Lung (tissue), 12 donors: ENCODE results near the gene BAD. TPM values are rescaled to one million over a fixed set of nuclear protein-coding genes. Genes with fewer than 3 reads are reported as not detected.

Source experiments
- ATAC-seq: fragments of 200-7000 bp; cut with Tn5 transposase; one replicate; pipeline ENCODE4 v1.9.1; 2020; ENCODE audit warnings: moderate number of reproducible peaks; ENCODE audit not compliant: insufficient read depth, low FRiP score
- DNase-seq, 3 donors: peaks; one replicate each; pipeline ENCODE4 v3.0.0-alpha.2; 2013 to 2017
- H3K27ac ChIP-seq, 2 donors: one replicate each; pipeline ENCODE4 v1.5.1; 2013; ENCODE audit warnings: mild to moderate bottlenecking in 2 of 2, moderate library complexity in 2 of 2, control low read depth in 1 of 2, inconsistent platforms in 1 of 2, low read depth in 1 of 2, low read length in 1 of 2
- H3K27me3 ChIP-seq, 3 donors: one replicate each; pipeline ENCODE4 v1.5.1; 2013; ENCODE audit warnings: low read length in 2 of 3; ENCODE audit not compliant: control insufficient read depth in 3 of 3, insufficient read depth in 3 of 3
- H3K36me3 ChIP-seq, 4 donors: one replicate each; pipeline ENCODE4 v1.5.1; 2013; ENCODE audit warnings: low read length in 4 of 4, mild to moderate bottlenecking in 1 of 4, moderate library complexity in 1 of 4; ENCODE audit not compliant: control insufficient read depth in 4 of 4, insufficient read depth in 4 of 4
- H3K4me1 ChIP-seq, 5 donors: one replicate each; pipeline ENCODE4 v1.5.1; 2013; ENCODE audit warnings: low read length in 5 of 5, mild to moderate bottlenecking in 2 of 5, moderate library complexity in 1 of 5; ENCODE audit not compliant: control insufficient read depth in 5 of 5, insufficient read depth in 5 of 5
- H3K4me3 ChIP-seq: one replicate; pipeline ENCODE4 v1.5.1; 2013; ENCODE audit warnings: mild to moderate bottlenecking, control low read depth, moderate library complexity
- H3K9ac ChIP-seq, 2 donors: one replicate each; pipeline ENCODE4 v1.5.1; 2013; ENCODE audit warnings: low read length in 2 of 2, control low read depth in 1 of 2; ENCODE audit not compliant: insufficient read depth in 1 of 2
- H3K9me3 ChIP-seq, 4 donors: one replicate each; pipeline ENCODE4 v1.5.1; 2013; ENCODE audit warnings: low read length in 3 of 4, mild to moderate bottlenecking in 1 of 4, moderate library complexity in 1 of 4; ENCODE audit not compliant: control insufficient read depth in 4 of 4, insufficient read depth in 3 of 4
- WGBS, 2 donors: extraction: QIAGEN DNeasy Blood & Tissue Kit; methylation state at CpG; one replicate each; pipeline ENCODE4 v1.1.7; 2013; 5-methylcytosine and 5-hydroxymethylcytosine counted together
- polyA plus RNA-seq, 2 donors: library from polyadenylated mRNA; stranded (reverse); fragments of 200-250 nt; gene quantifications; one replicate each; pipeline ENCODE4 v1.2.1, GENCODE V29; 2013
- total RNA-seq, 2 donors: library from RNA; depleted of rRNA in 1 of 2; stranded (reverse); fragments of >200 nt in 1 of 2; gene quantifications; one replicate each; pipeline ENCODE4 v1.2.1, GENCODE V29; 2014 to 2021
- TF ChIP-seq, protein P1 (sequence below): IDR thresholded peaks from 2 replicates; pipeline ENCODE4 v1.5.1; 2012; ENCODE audit warnings: mild to moderate bottlenecking; ENCODE audit errors: control extremely low read depth, extremely low read depth
- donor health status: control.
- donor health status: control.
- donor health status: Bipolar disorder and iron deficiency.
- donor health status: healthy.
- donor health status: DM: yes; HTN: yes; CAD: no.

Gene BAD
- total and polyA plus RNA-seq, 4 donors: 69.5 to 127 (median 75.5) TPM

DNA sequence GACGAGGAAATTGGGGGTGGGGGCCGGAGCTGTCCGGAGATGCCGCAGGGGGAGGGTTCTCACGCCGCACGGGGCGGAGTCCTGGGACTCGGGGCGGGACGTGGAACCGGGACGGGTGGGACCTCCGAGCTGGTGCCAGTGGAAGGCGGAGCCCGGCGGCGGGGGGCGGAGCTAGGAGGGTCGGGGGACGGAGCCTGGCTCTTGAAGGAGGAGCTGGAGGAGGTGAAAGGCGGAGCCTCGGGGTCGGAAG is 43.3 kb downstream of the BAD start:
- Histone ChIP-seq H3K4me1 (peaks cover 0 to 24% (median 20%) of the 10 kb centered on the region in 5 donors), H3K27me3 (no peaks in the 10 kb centered on the region), H3K36me3 (peaks cover 0 to 23% (median 6%) of the 10 kb centered on the region in 4 donors), H3K4me3 (peak overlapping the region; percentile 61), H3K9ac (peak overlapping the region in 1 of 2 donors; percentile 61), H3K27ac (peak overlapping the region; percentile 92 to 96), H3K9me3 (no peaks in the 10 kb centered on the region)
- TF ChIP-seq, protein P1, sequence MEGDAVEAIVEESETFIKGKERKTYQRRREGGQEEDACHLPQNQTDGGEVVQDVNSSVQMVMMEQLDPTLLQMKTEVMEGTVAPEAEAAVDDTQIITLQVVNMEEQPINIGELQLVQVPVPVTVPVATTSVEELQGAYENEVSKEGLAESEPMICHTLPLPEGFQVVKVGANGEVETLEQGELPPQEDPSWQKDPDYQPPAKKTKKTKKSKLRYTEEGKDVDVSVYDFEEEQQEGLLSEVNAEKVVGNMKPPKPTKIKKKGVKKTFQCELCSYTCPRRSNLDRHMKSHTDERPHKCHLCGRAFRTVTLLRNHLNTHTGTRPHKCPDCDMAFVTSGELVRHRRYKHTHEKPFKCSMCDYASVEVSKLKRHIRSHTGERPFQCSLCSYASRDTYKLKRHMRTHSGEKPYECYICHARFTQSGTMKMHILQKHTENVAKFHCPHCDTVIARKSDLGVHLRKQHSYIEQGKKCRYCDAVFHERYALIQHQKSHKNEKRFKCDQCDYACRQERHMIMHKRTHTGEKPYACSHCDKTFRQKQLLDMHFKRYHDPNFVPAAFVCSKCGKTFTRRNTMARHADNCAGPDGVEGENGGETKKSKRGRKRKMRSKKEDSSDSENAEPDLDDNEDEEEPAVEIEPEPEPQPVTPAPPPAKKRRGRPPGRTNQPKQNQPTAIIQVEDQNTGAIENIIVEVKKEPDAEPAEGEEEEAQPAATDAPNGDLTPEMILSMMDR: no peak
- 1% methylated on average over 24 of the region's 24 CpGs for WGBS, 2 donors
- no peak for ATAC-seq
- peak in 2 of 3 donors; percentile 100 for DNase-seq

DNA sequence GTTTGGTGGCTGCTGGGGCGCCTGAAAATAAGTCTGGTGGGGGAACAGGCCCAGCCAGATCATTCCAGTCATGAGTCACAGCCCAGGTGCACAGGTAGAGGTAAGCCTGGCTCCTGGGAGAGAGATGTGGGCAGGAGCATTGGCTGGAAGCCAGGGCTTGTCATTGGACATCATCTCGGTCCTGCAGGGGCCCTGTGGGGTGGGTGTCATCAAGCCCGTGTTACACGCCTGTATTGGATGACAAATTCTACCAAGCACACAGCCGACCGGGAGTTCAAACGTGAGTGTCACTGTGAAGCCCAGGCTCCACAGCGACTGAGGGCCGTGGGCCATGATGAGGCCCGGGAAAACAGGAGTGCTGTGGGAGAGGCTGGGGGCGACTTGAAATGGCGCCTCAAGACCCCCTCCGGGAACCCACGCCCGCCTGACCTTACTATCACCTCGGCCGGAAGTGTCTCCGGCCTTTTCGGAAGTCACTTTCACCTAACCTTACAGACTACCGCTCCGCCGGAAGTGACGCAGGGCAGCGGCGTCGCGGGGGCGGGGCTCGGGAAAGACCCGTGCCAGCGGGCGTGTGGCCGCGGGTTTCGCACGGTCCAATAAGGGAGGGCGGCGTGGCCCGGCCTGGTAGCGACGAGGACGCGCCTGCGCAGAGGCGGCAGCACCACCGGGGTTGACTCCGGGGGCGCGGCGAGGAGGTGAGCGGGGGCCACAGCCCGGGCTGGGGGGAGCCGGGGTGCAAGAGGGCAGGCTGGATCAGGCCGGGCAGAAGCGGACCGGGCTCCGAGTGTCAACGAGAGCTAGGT is 43.8 kb downstream of the BAD start, which contains the start of gene FKBP2:
Gene FKBP2, plus strand, starts transcription at position 661 of the 806 bp plus-strand sequence. CDS start 1,293 bp downstream, outside the sequence.
- 1 to 2% methylated on average over 58 of the region's 58 CpGs for WGBS, 2 donors

DNA sequence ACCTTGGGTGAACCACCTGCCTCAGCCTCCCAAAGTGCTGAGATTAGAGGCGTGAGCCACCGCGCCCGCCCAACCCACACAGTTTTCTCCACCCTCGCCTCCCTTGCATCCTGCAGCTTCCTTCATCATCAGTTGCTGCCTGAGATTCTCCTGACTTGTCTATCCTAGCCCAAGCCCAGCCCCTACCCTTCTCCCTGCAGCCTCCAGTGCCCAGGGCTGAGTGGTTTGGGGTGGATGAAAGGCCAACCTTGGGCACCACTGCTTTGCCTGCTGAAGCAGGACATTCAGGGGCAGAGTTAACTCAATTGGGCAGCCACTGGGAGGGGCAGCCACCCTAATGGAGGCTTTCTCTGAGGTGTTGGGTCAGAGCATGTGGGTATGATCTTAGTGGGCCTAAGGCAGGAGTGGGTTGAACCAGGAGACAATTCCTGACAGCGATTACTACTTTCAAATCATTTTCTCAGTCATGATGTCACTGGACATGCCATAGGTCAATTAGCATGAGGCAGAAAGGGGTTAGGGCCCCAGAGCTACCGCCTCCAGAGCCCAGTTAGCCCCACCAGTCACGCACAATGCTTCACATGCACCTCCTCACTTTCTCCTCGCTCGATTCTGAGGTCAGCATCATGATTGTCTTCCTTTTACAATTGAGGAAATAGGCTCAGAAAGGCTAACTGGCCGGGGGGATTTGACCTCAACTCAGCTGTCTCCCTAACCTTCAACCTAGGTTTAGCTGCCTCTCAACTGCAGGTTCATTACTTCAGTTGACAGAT is 44.6 kb downstream of the BAD start:
- 62 to 69% methylated on average over 11 of the region's 11 CpGs for WGBS, 2 donors
- H3K9me3 ChIP-seq: no peaks in the 10 kb centered on the region
- peaks cover 0 to 23% (median 6%) of the 10 kb centered on the region in 4 donors for H3K36me3 ChIP-seq
- no peak overlapping the region for H3K4me3 ChIP-seq
- DNase-seq (peak in 2 of 3 donors; percentile 22 to 24), ATAC-seq (no peak)
- peak overlapping the region; percentile 92 to 96 for H3K27ac ChIP-seq
- peaks cover 0 to 27% (median 19%) of the 10 kb centered on the region in 5 donors for H3K4me1 ChIP-seq
- H3K27me3 ChIP-seq: no peaks in the 10 kb centered on the region
- TF ChIP-seq, protein P1: no peak
- peak overlapping the region; percentile 61 to 92 for H3K9ac ChIP-seq

More for the DNA sequence above, 43.8 kb downstream of the BAD start, which contains the start of gene FKBP2:
- H3K36me3 ChIP-seq: peaks cover 0 to 23% (median 6%) of the 10 kb centered on the region in 4 donors
- TF ChIP-seq, protein P1: no peak
- no peaks in the 10 kb centered on the region for H3K9me3 ChIP-seq
- ATAC-seq (peak; percentile 80), DNase-seq (peak; percentile 98 to 99 (median 99))
- H3K4me1 ChIP-seq: peaks cover 0 to 26% (median 19%) of the 10 kb centered on the region in 5 donors
- no peaks in the 10 kb centered on the region for H3K27me3 ChIP-seq
- H3K4me3 ChIP-seq: peak within 1 kb of the TSS; percentile 75
- peak within 1 kb of the TSS; percentile 61 to 92 for H3K9ac ChIP-seq
- peak within 1 kb of the TSS; percentile 95 to 96 for H3K27ac ChIP-seq
